Measurements from ENCODE around the gene TENM3.

TENM3 gene

DNA sequence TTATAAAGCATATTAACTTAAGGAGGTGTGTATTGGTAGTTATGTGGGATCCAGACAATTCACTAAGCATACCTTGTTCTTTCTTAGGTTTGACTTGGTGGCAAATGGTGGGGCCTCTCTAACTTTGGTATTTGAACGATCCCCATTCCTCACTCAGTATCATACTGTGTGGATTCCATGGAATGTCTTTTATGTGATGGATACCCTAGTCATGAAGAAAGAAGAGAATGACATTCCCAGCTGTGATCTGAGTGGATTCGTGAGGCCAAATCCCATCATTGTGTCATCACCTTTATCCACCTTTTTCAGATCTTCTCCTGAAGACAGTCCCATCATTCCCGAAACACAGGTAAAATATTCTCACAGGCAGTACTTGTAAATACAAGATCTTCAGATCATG lies 487.6 kb downstream of the TENM3 start:
- no peak overlapping the region for H3K27ac ChIP-seq (ENCODE audit: insufficient read depth, low read length, poor library complexity, severe bottlenecking)
- no peak for DNase-seq
- H3K4me3 ChIP-seq (ENCODE audit: insufficient read depth, low read depth, low read length, poor library complexity, severe bottlenecking) = no peak overlapping the region
- no peaks in the 10 kb centered on the region for H3K4me1 ChIP-seq (ENCODE audit: control insufficient read depth, insufficient read depth, low read length, poor library complexity, severe bottlenecking)
- H3K9me3 ChIP-seq (ENCODE audit: control insufficient read depth, low read length) = no peaks in the 10 kb centered on the region
- no peaks in the 10 kb centered on the region for H3K36me3 ChIP-seq (ENCODE audit: control insufficient read depth, insufficient read depth, low read length)
- no peaks in the 10 kb centered on the region for H3K27me3 ChIP-seq (replicated peaks; ENCODE audit: control insufficient read depth, insufficient read depth, low read length, poor library complexity, severe bottlenecking)

DNA sequence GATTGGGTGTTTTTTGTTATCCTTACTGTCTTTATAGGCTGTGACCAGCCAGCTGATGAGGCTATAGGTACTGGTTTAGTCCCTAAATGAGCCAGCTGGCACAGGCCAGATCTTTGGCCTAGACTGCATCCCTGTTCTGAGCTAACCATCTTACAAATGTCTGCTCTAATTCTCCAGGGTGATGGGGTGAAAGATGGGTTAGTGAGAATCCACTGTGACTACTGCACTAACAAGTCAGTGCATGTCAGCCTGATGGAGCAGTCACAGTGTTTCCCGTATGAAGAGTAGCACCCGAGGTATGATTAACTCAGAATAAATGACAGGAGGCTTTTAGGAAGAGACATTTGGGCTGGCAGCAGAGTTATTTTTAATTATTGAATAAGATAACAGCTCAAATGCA lies 493.0 kb downstream of the TENM3 start:
- no peak for DNase-seq
- Histone ChIP-seq H3K9me3 (ENCODE audit: control insufficient read depth, low read length) (no peaks in the 10 kb centered on the region), H3K36me3 (ENCODE audit: control insufficient read depth, insufficient read depth, low read length) (no peaks in the 10 kb centered on the region), H3K4me3 (ENCODE audit: insufficient read depth, low read depth, low read length, poor library complexity, severe bottlenecking) (no peak overlapping the region), H3K27ac (ENCODE audit: insufficient read depth, low read length, poor library complexity, severe bottlenecking) (no peak overlapping the region), H3K4me1 (ENCODE audit: control insufficient read depth, insufficient read depth, low read length, poor library complexity, severe bottlenecking) (no peaks in the 10 kb centered on the region), H3K27me3 (replicated peaks; ENCODE audit: control insufficient read depth, insufficient read depth, low read length, poor library complexity, severe bottlenecking) (no peaks in the 10 kb centered on the region)

DNA sequence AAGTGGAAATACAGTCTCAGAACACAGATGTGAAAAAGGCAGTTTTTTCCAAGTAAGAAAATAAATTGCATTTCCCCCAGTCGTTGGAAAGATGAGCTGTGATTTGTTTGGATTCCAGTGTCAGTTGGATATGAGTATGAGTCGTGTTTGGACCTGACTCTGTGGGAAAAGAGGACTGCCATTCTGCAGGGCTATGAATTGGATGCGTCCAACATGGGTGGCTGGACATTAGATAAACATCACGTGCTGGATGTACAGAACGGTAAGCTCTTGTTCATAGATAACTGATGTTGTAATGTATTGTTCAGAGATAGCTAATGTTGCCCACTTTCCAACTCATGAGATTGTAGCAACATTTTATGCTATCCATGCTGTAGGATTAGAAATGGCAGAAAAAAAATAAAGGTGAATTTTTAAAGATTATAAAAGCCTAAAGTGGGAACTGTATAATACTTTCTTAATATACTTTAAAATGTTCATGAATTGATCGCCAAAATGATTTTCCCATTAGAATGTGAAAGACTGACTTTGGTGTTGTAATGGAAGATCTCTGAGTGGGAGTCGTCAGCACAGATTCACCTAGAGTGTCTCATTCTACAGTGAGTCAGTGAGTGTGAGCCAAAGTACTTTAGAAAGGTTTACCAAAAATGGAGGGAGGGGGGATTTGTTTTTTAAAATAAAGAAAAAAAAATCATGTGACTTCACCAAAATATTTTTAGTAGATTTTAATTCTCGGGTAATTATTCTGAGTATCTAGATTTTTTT lies 495.3 kb downstream of the TENM3 start:
- Histone ChIP-seq H3K4me1 (ENCODE audit: control insufficient read depth, insufficient read depth, low read length, poor library complexity, severe bottlenecking) (no peaks in the 10 kb centered on the region), H3K9me3 (ENCODE audit: control insufficient read depth, low read length) (no peaks in the 10 kb centered on the region), H3K27ac (ENCODE audit: insufficient read depth, low read length, poor library complexity, severe bottlenecking) (no peak overlapping the region), H3K4me3 (ENCODE audit: insufficient read depth, low read depth, low read length, poor library complexity, severe bottlenecking) (no peak overlapping the region), H3K36me3 (ENCODE audit: control insufficient read depth, insufficient read depth, low read length) (no peaks in the 10 kb centered on the region), H3K27me3 (replicated peaks; ENCODE audit: control insufficient read depth, insufficient read depth, low read length, poor library complexity, severe bottlenecking) (no peaks in the 10 kb centered on the region)
- DNase-seq = no peak

DNA sequence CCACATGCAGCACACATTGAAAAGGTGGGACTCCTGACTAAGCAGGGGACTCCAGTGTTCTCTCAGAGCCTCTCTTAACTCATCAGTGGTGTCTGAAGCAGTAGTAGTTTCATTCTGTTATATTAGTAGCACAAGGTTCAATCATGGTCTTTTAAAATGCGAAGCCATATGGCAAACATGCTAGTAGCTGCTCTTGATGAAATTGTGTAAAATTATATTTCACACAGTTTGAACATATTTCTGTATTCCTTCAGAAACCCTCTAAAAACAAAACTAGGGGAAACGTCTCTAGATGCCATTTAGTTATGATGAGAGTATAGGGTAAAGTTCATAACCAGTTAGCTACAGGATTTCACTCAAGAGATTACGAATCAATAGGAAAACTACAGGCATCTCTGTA lies 497.1 kb downstream of the TENM3 start:
- no peaks in the 10 kb centered on the region for H3K9me3 ChIP-seq (ENCODE audit: control insufficient read depth, low read length)
- no peaks in the 10 kb centered on the region for H3K36me3 ChIP-seq (ENCODE audit: control insufficient read depth, insufficient read depth, low read length)
- no peaks in the 10 kb centered on the region for H3K4me1 ChIP-seq (ENCODE audit: control insufficient read depth, insufficient read depth, low read length, poor library complexity, severe bottlenecking)
- no peak overlapping the region for H3K27ac ChIP-seq (ENCODE audit: insufficient read depth, low read length, poor library complexity, severe bottlenecking)
- no peaks in the 10 kb centered on the region for H3K27me3 ChIP-seq (replicated peaks; ENCODE audit: control insufficient read depth, insufficient read depth, low read length, poor library complexity, severe bottlenecking)
- DNase-seq = no peak
- H3K4me3 ChIP-seq (ENCODE audit: insufficient read depth, low read depth, low read length, poor library complexity, severe bottlenecking) = no peak overlapping the region

DNA sequence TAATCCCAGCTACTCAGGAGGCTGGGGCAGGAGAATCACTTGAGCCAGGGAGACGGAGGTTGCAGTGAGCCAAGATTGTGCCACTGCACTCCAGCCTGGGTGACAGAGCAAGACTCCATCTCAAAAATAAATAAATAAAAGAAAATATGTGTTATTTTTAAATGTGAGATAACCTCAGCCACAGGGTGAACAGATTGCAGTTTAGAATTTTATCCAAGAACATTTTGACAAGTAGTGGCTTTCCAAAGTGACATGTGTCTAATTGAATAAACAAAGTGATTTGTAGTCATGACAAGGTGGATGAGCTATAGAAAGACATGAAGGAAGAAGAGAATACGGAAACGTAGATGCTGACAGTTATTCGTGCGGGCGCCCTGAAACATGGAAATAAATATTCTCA lies 497.9 kb downstream of the TENM3 start:
- no peak overlapping the region for H3K27ac ChIP-seq (ENCODE audit: insufficient read depth, low read length, poor library complexity, severe bottlenecking)
- H3K4me1 ChIP-seq (ENCODE audit: control insufficient read depth, insufficient read depth, low read length, poor library complexity, severe bottlenecking) = no peaks in the 10 kb centered on the region
- H3K4me3 ChIP-seq (ENCODE audit: insufficient read depth, low read depth, low read length, poor library complexity, severe bottlenecking) = no peak overlapping the region
- H3K9me3 ChIP-seq (ENCODE audit: control insufficient read depth, low read length) = no peaks in the 10 kb centered on the region
- no peaks in the 10 kb centered on the region for H3K27me3 ChIP-seq (replicated peaks; ENCODE audit: control insufficient read depth, insufficient read depth, low read length, poor library complexity, severe bottlenecking)
- no peaks in the 10 kb centered on the region for H3K36me3 ChIP-seq (ENCODE audit: control insufficient read depth, insufficient read depth, low read length)
- DNase-seq = no peak

DNA sequence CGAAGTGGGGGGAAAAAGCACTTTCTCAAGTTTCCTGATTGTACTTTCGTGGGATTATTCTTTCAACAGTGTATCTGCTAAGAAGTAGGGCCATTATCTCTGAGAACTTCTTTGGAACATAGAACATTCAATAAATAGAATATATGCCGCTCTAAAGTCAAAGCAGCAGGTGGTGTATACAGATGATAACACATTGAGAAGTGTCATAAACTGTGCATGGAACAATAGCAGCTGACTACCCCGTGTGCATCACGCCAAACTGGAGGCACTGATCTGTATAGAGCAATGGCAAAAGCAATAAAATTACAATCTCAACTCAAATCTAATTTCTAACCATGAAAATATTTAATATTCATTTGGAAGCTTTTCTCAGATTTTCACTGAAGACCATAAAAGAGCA lies 498.7 kb downstream of the TENM3 start:
- no peaks in the 10 kb centered on the region for H3K9me3 ChIP-seq (ENCODE audit: control insufficient read depth, low read length)
- no peak overlapping the region for H3K4me3 ChIP-seq (ENCODE audit: insufficient read depth, low read depth, low read length, poor library complexity, severe bottlenecking)
- H3K4me1 ChIP-seq (ENCODE audit: control insufficient read depth, insufficient read depth, low read length, poor library complexity, severe bottlenecking) = no peaks in the 10 kb centered on the region
- H3K36me3 ChIP-seq (ENCODE audit: control insufficient read depth, insufficient read depth, low read length) = no peaks in the 10 kb centered on the region
- no peak overlapping the region for H3K27ac ChIP-seq (ENCODE audit: insufficient read depth, low read length, poor library complexity, severe bottlenecking)
- H3K27me3 ChIP-seq (replicated peaks; ENCODE audit: control insufficient read depth, insufficient read depth, low read length, poor library complexity, severe bottlenecking) = no peaks in the 10 kb centered on the region
- DNase-seq = no peak

DNA sequence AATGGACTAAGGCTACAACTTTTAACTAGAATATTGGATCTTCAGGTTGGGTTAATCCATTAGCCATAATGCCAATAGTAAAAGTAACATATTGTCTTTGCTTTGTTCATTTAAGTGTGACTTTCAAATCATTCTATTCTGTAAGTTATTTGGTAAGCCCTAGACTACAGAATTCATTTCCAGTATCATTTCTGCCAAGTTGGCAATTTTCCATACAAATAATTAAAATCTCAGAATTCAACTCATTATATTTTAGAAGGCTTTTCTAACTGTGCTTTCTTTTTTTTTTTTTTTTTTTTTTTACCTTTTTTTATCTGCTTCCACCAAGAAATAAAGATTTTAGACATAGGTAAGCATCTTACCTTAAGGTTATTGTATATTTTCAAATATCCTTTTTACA lies 500.6 kb downstream of the TENM3 start:
- Histone ChIP-seq H3K4me1 (ENCODE audit: control insufficient read depth, insufficient read depth, low read length, poor library complexity, severe bottlenecking) (no peaks in the 10 kb centered on the region), H3K27me3 (replicated peaks; ENCODE audit: control insufficient read depth, insufficient read depth, low read length, poor library complexity, severe bottlenecking) (no peaks in the 10 kb centered on the region), H3K36me3 (ENCODE audit: control insufficient read depth, insufficient read depth, low read length) (no peaks in the 10 kb centered on the region), H3K9me3 (ENCODE audit: control insufficient read depth, low read length) (no peaks in the 10 kb centered on the region), H3K27ac (ENCODE audit: insufficient read depth, low read length, poor library complexity, severe bottlenecking) (no peak overlapping the region), H3K4me3 (ENCODE audit: insufficient read depth, low read depth, low read length, poor library complexity, severe bottlenecking) (no peak overlapping the region)
- DNase-seq = no peak

DNA sequence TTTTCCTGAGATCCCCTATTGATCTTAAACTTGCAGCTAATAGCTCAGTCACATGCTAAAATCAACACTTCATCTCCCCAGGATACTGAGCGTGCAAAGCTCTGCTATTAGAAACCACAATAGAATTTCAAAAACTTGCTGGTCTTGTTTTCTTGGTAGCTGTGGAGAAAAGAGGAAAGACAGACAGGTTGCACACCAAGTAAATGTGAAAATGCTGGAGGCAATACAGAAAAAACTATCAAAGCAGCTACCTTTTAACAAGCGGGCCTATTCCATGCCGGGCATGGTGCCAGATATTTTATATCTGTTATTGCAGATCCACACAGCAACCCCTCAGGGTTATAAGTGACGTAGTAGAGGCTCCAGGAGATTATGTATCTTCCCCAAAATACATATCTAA lies 502.0 kb downstream of the TENM3 start:
- no peak for DNase-seq
- Histone ChIP-seq H3K27ac (ENCODE audit: insufficient read depth, low read length, poor library complexity, severe bottlenecking) (no peak overlapping the region), H3K4me1 (ENCODE audit: control insufficient read depth, insufficient read depth, low read length, poor library complexity, severe bottlenecking) (no peaks in the 10 kb centered on the region), H3K36me3 (ENCODE audit: control insufficient read depth, insufficient read depth, low read length) (no peaks in the 10 kb centered on the region), H3K9me3 (ENCODE audit: control insufficient read depth, low read length) (no peaks in the 10 kb centered on the region), H3K4me3 (ENCODE audit: insufficient read depth, low read depth, low read length, poor library complexity, severe bottlenecking) (no peak overlapping the region), H3K27me3 (replicated peaks; ENCODE audit: control insufficient read depth, insufficient read depth, low read length, poor library complexity, severe bottlenecking) (no peaks in the 10 kb centered on the region)

DNA sequence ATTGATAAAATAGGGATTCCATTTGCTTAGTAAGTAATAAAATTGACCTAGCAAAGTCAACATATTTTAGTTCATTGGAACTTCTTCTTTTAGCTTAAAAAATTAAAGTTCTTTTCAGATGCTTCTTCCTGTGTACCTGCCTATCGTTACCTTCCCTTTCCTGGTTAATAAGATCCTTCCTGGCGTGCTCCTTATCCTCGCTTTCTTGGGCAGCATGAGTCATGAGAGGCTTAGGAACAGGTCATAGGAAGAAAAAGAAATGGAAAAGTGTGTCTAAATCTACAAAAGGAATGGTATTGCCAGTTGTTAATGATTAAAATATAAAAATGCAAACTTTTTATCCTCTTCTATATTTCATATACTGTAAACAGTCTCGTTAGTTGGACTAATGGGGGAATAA lies 503.7 kb downstream of the TENM3 start:
- no peak overlapping the region for H3K4me3 ChIP-seq (ENCODE audit: insufficient read depth, low read depth, low read length, poor library complexity, severe bottlenecking)
- H3K4me1 ChIP-seq (ENCODE audit: control insufficient read depth, insufficient read depth, low read length, poor library complexity, severe bottlenecking) = no peaks in the 10 kb centered on the region
- H3K27me3 ChIP-seq (replicated peaks; ENCODE audit: control insufficient read depth, insufficient read depth, low read length, poor library complexity, severe bottlenecking) = no peaks in the 10 kb centered on the region
- H3K36me3 ChIP-seq (ENCODE audit: control insufficient read depth, insufficient read depth, low read length) = no peaks in the 10 kb centered on the region
- H3K27ac ChIP-seq (ENCODE audit: insufficient read depth, low read length, poor library complexity, severe bottlenecking) = no peak overlapping the region
- DNase-seq = no peak
- no peaks in the 10 kb centered on the region for H3K9me3 ChIP-seq (ENCODE audit: control insufficient read depth, low read length)

DNA sequence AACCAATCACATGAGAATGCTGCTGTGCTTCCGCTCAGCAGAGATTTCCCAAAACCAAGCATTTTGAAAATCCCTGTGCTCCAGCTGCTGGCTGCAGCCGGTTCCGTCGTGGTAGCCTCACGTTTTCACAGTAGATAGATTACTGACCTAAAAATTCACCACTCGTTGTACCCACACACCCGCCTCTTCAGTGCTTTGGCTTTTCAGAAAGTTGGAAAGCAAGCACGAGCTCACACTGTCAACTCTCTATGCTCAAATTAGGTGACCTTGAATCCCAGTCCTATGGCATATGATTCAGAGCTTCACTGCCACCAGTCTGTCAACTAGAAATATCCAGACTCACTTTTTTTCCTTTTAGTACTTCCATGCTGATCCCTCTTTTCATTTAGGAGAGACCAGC lies 505.1 kb downstream of the TENM3 start:
- no peak for DNase-seq

More for the DNA sequence above, 505.1 kb downstream of the TENM3 start:
- H3K4me1 ChIP-seq (ENCODE audit: control insufficient read depth, insufficient read depth, low read length, poor library complexity, severe bottlenecking) = no peaks in the 10 kb centered on the region
- no peaks in the 10 kb centered on the region for H3K36me3 ChIP-seq (ENCODE audit: control insufficient read depth, insufficient read depth, low read length)
- no peak overlapping the region for H3K27ac ChIP-seq (ENCODE audit: insufficient read depth, low read length, poor library complexity, severe bottlenecking)
- no peaks in the 10 kb centered on the region for H3K9me3 ChIP-seq (ENCODE audit: control insufficient read depth, low read length)
- H3K4me3 ChIP-seq (ENCODE audit: insufficient read depth, low read depth, low read length, poor library complexity, severe bottlenecking) = no peak overlapping the region
- H3K27me3 ChIP-seq (replicated peaks; ENCODE audit: control insufficient read depth, insufficient read depth, low read length, poor library complexity, severe bottlenecking) = no peaks in the 10 kb centered on the region

Measured in effector memory CD4-positive, alpha-beta T cell (primary cell).